D721Med (cell line): Measurements from ENCODE around the gene DCDC1.

ENCODE experiments used
- DNase-seq: peaks from one replicate; pipeline ENCODE4 v3.0.0; 2011; ENCODE audit warnings: low spot score; ENCODE audit not compliant: insufficient read length
- FAIRE-seq: peaks from 2 replicates; lab custom pipeline; 2011; peaks lifted over from hg19 to GRCh38; lab: Jason Lieb, UNC
- CTCF ChIP-seq: IDR thresholded peaks from 2 replicates; pipeline ENCODE4 v1.5.1; 2012; ENCODE audit warnings: mild to moderate bottlenecking, control low read depth; ENCODE audit not compliant: insufficient read depth; ENCODE audit errors: missing control alignments

DCDC1 gene

DNA sequence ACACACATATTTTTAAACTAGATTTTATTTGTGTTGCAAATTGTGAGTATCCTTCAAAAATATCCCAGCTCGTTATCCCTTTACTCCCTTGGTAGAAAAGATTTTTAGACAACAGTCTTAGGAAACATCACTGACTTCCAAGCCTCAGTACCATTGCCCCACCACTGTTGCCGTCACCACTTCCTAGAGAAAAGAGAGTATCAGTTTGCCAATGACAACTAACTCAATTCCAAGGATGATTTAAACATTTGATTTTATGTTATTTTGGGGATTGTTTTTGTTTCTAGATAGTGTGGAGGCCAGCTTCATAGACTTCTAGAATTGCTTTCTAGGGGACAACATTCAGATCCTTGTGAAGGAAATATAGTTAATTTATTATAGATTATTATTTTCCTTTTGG, 509.4 kb downstream of the DCDC1 start:
- no peak for TF ChIP-seq CTCF
- DNase-seq (no peak), FAIRE-seq (no peak)

DNA sequence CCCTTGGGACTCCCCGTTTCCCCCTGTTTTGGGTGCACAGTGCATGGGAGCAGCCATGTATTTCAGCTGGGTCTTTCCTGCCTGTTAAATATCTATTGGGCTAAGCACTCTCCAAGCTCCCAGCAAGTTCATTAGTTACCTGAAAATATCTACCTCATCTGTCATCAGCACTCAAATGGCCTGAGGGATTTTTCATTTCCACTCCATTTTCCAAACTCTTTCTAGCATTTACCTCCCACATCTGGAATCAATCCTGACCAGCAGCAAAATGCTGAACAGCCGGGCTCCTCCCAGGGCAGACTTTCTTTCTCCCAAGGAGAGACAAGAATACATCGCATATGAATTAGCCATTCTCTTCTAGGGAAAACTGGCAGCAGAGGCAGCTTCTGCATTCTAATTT, 509.9 kb downstream of the DCDC1 start:
- FAIRE-seq (no peak), DNase-seq (no peak)
- TF ChIP-seq CTCF: no peak

DNA sequence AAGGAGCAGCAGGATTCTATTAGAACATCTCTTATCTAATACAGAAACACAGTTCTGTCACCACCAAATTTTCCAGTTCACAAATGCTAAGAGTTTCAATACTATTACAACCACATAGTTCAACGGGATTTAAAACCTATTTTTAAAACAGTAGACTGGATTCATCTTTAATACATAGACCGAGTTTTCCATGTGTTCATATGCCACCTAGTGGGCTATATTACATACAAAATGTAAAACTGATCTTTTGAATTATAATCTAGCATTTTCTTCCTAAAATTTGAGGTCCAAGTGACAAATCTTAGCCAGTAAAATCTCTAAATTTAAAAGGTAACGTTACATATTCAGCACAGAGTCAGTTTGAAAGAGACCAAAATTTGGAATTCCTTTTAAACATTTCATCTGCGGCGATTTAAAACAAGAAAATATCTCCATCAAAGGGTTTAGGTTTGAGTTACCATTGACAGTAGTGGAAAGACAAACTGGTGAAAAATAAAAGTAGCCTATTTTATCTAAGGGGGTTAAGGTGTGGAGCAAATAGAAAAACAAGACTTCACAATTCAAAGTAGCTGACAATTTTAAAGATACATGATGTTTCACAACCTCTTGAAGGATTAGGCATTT, 514.0 kb downstream of the DCDC1 start:
- DNase-seq: no peak
- peak; percentile 52 for TF ChIP-seq CTCF
- FAIRE-seq: no peak

- TF ChIP-seq CTCF: no peak
- DNase-seq: no peak
- no peak for FAIRE-seq
These were observed 516.1 kb downstream of the DCDC1 start for GRCh38 chr11:30853439-30853838.

DNA sequence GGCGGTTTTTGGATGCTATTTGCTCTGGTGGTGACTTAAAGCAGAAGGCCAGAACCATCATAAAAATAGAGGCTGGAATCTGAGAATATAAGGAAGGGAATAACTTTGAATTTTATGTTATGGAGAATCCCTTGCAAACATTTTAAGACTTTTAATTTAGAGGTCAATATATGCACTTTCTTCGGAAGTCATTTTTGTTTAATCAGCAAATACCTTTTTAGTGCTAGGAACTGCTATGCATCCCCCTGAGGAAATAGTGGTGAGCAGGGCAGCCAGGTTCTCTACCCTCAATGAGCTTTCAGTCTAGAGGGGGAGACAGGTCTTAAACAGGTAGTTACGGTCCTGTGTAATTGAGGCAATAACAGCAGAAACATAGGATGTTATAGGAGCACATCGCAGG, 516.9 kb downstream of the DCDC1 start:
- FAIRE-seq: no peak
- DNase-seq: no peak
- TF ChIP-seq CTCF: no peak

GRCh38 chr11:30852091-30852490, 517.4 kb downstream of the DCDC1 start:
- no peak for DNase-seq
- FAIRE-seq: no peak
- no peak for TF ChIP-seq CTCF

DNA sequence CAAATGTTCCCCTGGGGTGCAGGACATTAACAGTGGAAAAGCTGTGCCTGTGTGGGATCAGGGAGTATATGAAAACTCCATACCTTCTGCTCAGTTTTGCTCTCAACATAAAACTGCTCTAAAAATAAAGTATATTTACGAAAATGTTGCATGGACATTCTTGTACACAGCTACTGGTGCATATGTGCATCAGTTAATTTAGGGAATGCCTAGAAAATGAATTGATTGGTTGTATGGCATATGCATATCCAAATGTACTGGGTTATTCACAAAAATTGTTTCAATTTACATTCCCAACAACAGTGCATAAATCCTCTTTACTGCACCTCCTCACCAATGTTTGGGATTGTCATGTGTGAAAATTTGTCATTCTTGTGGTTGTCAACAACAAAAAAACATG, 532.3 kb downstream of the DCDC1 start:
- no peak for TF ChIP-seq CTCF
- FAIRE-seq (no peak), DNase-seq (no peak)
